Bronchial epithelial cell (primary cell): ENCODE results near the gene ZNF30. TPM values are rescaled to one million over a fixed set of nuclear protein-coding genes. Genes with fewer than 3 reads are reported as not detected.

ENCODE experiments used
- DNase-seq: peaks from one replicate; pipeline ENCODE4 v3.0.0-alpha.2; 2010; ENCODE audit warnings: low read depth
- FAIRE-seq: peaks from 2 replicates; lab custom pipeline; 2011; peaks lifted over from hg19 to GRCh38; lab: Jason Lieb, UNC
- H3K27me3 ChIP-seq: 2 replicates; pipeline ENCODE4 v1.5.1; 2011; ENCODE audit warnings: low read length; ENCODE audit not compliant: control insufficient read depth, insufficient read depth
- H3K36me3 ChIP-seq: 2 replicates; pipeline ENCODE4 v1.5.1; 2011; ENCODE audit warnings: low read length; ENCODE audit not compliant: control insufficient read depth, insufficient read depth
- H3K4me3 ChIP-seq: 2 replicates; pipeline ENCODE4 v1.5.1; 2011; ENCODE audit warnings: mild to moderate bottlenecking, low read depth, low read length, control low read depth
- CTCF ChIP-seq: IDR thresholded peaks from 2 replicates; pipeline ENCODE4 v1.5.1; 2011; ENCODE audit warnings: mild to moderate bottlenecking, moderate library complexity, low read length, control low read depth, inconsistent platforms; ENCODE audit not compliant: insufficient read depth, severe bottlenecking
- total RNA-seq: library from RNA; depleted of rRNA; stranded (reverse); fragments of >200 nt; gene quantifications from 2 replicates; pipeline ENCODE4 v1.2.1, GENCODE V29; 2014

The ZNF30 gene
- total RNA-seq, 1 donor from 2014 or later, result 3.7 TPM

GRCh38 chr19:34972163-34972705 lies 45.5 kb downstream of the ZNF30 start:
- no peak for TF ChIP-seq CTCF
- Histone ChIP-seq H3K27me3 (no peaks in the 10 kb centered on the region), H3K36me3 (no peaks in the 10 kb centered on the region), H3K4me3 (no peak overlapping the region)
- FAIRE-seq (no peak), DNase-seq (no peak)

GRCh38 chr19:34974646-34975045 lies 47.9 kb downstream of the ZNF30 start:
- Histone ChIP-seq H3K4me3 (no peak overlapping the region), H3K36me3 (no peaks in the 10 kb centered on the region), H3K27me3 (no peaks in the 10 kb centered on the region)
- TF ChIP-seq CTCF, result no peak
- FAIRE-seq (no peak), DNase-seq (no peak)

GRCh38 chr19:34975056-34975455 lies 48.4 kb downstream of the ZNF30 start:
- FAIRE-seq, result no peak
- no peak for DNase-seq
- H3K27me3 ChIP-seq, result no peaks in the 10 kb centered on the region
- H3K36me3 ChIP-seq, result no peaks in the 10 kb centered on the region
- no peak overlapping the region for H3K4me3 ChIP-seq
- no peak for TF ChIP-seq CTCF

- H3K27me3 ChIP-seq, result no peaks in the 10 kb centered on the region
- FAIRE-seq (no peak), DNase-seq (no peak)
- no peak overlapping the region for H3K4me3 ChIP-seq
- no peaks in the 10 kb centered on the region for H3K36me3 ChIP-seq
- no peak for TF ChIP-seq CTCF
Measured at GRCh38 chr19:34976611-34977010, 49.9 kb downstream of the ZNF30 start.

GRCh38 chr19:34979819-34980640 lies 53.3 kb downstream of the ZNF30 start:
- FAIRE-seq (no peak), DNase-seq (no peak)
- Histone ChIP-seq H3K27me3 (no peaks in the 10 kb centered on the region), H3K4me3 (no peak overlapping the region), H3K36me3 (no peaks in the 10 kb centered on the region)
- no peak for TF ChIP-seq CTCF
